Panc1 (cell line): ENCODE measurements around the gene RNU1-1.
"Not testable (repeated sequence)": the region's sequence is repeated elsewhere in the genome, so short reads cannot be mapped to it uniquely, and the experiment has no call there.

Source experiments
- CTCF ChIP-seq: fragments of 450-650 bp; IDR thresholded peaks from 2 replicates; pipeline ENCODE4 v1.5.1; 2017; ENCODE audit warnings: mild to moderate bottlenecking
- POLR2AphosphoS5 ChIP-seq: IDR thresholded peaks from 2 replicates; pipeline ENCODE4 v1.6.1; 2012; ENCODE audit warnings: mild to moderate bottlenecking, low read depth, low read length, moderate library complexity
- REST ChIP-seq, 2 experiments: IDR thresholded peaks; 2 replicates each; pipeline ENCODE4 v1.6.1; 2011 to 2012; ENCODE audit warnings: low read depth in 2 of 2, control low read depth in 1 of 2, low read length in 1 of 2, mild to moderate bottlenecking in 1 of 2, moderate library complexity in 1 of 2; ENCODE audit not compliant: insufficient read depth in 1 of 2
- SIN3A ChIP-seq: IDR thresholded peaks from 2 replicates; pipeline ENCODE4 v1.6.1; 2012; ENCODE audit warnings: low read depth, mild to moderate bottlenecking, low read length, moderate library complexity, borderline replicate concordance; ENCODE audit not compliant: insufficient read depth
- TCF7L2 ChIP-seq: IDR thresholded peaks from 2 replicates; pipeline ENCODE4 v1.6.1; 2011; ENCODE audit warnings: mild to moderate bottlenecking, low read depth, low read length, inconsistent platforms

GRCh38 chr1:16508861-16509445 is 5.1 kb downstream of the RNU1-1 start:
- TF ChIP-seq CTCF; REST (IDR thresholded peaks at IDR 0.05; ENCODE audit: insufficient read depth in 1 of 2, low read depth in 2 of 2, low read length in 1 of 2); POLR2AphosphoS5; TCF7L2; SIN3A: not testable (repeated sequence)
